Glutamatergic neuron (in vitro differentiated cells): Measurements from ENCODE around the gene ARHGAP31. TPM values are rescaled to one million over a fixed set of nuclear protein-coding genes. Genes with fewer than 3 reads are reported as not detected.

ENCODE experiments used
- DNase-seq: peaks from one replicate; pipeline ENCODE4 v3.0.0; 2022
- H3K27ac Mint-ChIP-seq: one replicate; pipeline ENCODE4 v1.8.0; 2020; ENCODE audit warnings: mild to moderate bottlenecking, mixed read lengths, inconsistent platforms; ENCODE audit not compliant: unreplicated experiment
- H3K27me3 Mint-ChIP-seq: one replicate; pipeline ENCODE4 v1.8.0; 2020; ENCODE audit warnings: mild to moderate bottlenecking, moderate library complexity, mixed read lengths, inconsistent platforms; ENCODE audit not compliant: unreplicated experiment
- H3K36me3 Mint-ChIP-seq: one replicate; pipeline ENCODE4 v1.8.0; 2020; ENCODE audit warnings: mild to moderate bottlenecking, mixed read lengths, inconsistent platforms; ENCODE audit not compliant: unreplicated experiment
- H3K4me1 Mint-ChIP-seq: one replicate; pipeline ENCODE4 v1.8.0; 2020; ENCODE audit warnings: mild to moderate bottlenecking, low read depth, mixed read lengths, inconsistent platforms; ENCODE audit not compliant: unreplicated experiment
- H3K4me3 Mint-ChIP-seq: one replicate; pipeline ENCODE4 v1.8.0; 2020; ENCODE audit warnings: mild to moderate bottlenecking, mixed read lengths, inconsistent platforms; ENCODE audit not compliant: unreplicated experiment
- H3K9me3 Mint-ChIP-seq: one replicate; pipeline ENCODE4 v1.8.0; 2020; ENCODE audit warnings: mild to moderate bottlenecking, moderate library complexity, mixed read lengths, inconsistent platforms; ENCODE audit not compliant: unreplicated experiment
- total RNA-seq: library from RNA; stranded (reverse); fragmentation: NEBNext Ultra II Directional; extraction: Animal tissue kit (Norgen Biotek cat#: 25700); gene quantifications from one replicate; pipeline ENCODE4 v1.2.1, GENCODE V29; 2021; ENCODE audit not compliant: unreplicated experiment
- TF ChIP-seq, protein P1 (sequence below): fragments of 200-600 bp; sonication (generic); IDR thresholded peaks from one replicate; pipeline ENCODE4 v1.5.0; 2021; ENCODE audit not compliant: partially characterized antibody, unreplicated experiment

ARHGAP31 gene
- total RNA-seq, 1 donor from 2014 or later: 0.20 TPM

DNA sequence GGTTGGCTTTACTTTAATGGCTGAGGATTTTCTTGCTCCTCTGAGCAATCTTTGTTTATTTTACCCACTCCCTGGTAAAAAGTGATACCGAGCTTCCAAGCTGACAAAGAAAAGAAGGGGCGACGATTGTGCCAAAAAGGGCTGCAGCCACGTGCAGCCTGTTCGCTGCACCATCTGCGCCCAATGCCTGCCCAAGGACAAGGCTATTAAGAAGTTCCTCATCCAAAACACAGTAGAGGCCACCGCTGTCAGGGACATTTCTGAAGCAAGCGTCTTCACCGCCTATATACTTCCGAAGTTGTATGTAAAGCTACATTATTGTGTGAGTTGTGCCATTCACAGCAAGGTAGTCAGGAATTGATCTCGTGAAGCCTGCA lies 4.4 kb downstream of the ARHGAP31 start:
- Mint-ChIP-seq H3K36me3 (no peaks in the 10 kb centered on the region), H3K4me1 (peaks cover 1% of the 10 kb centered on the region), H3K27ac (no peak overlapping the region), H3K4me3 (no peak overlapping the region), H3K27me3 (peaks cover 2% of the 10 kb centered on the region), H3K9me3 (peaks cover 2% of the 10 kb centered on the region)
- no peak for DNase-seq
- TF ChIP-seq, protein P1, sequence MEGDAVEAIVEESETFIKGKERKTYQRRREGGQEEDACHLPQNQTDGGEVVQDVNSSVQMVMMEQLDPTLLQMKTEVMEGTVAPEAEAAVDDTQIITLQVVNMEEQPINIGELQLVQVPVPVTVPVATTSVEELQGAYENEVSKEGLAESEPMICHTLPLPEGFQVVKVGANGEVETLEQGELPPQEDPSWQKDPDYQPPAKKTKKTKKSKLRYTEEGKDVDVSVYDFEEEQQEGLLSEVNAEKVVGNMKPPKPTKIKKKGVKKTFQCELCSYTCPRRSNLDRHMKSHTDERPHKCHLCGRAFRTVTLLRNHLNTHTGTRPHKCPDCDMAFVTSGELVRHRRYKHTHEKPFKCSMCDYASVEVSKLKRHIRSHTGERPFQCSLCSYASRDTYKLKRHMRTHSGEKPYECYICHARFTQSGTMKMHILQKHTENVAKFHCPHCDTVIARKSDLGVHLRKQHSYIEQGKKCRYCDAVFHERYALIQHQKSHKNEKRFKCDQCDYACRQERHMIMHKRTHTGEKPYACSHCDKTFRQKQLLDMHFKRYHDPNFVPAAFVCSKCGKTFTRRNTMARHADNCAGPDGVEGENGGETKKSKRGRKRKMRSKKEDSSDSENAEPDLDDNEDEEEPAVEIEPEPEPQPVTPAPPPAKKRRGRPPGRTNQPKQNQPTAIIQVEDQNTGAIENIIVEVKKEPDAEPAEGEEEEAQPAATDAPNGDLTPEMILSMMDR: no peak

DNA sequence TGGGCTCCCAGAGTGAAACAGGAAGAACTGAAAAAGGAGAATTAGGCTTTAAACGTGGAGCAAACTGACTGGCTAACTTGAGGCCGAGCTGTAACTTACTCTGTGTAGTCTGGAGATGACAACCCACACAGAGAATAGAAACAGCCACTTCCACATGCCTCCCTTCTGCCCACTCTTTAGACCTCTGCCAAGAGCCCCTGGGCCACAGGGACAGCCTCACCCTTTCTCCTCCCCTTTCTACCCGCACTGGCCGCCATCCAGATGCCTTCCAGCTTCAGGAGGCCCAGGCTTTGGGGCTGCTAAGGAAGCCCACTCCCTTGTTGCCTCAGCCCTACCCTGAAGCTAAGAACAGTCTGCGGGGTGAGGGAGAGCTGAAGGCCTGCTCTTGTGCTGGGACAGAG lies 6.8 kb downstream of the ARHGAP31 start:
- DNase-seq: no peak

DNA sequence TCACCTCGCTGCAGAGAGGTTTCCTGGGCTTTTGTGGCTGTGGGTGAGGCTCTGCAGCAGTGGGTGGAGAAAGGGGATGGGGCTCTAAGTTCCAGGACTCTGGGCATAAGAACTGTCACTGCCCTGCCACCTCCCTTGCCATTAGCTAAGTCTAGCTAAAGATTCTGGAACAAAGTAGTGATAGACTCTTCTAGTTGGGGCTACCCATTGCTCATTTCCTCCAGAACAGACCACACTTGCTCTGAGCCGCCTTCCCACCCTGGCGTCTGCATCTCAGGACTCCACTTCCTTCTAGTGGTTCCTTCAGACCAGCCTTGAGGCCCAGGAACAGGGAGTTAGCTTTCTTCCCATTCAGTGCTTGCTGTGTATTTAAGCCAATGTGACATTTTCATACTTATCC lies 7.5 kb downstream of the ARHGAP31 start:
- TF ChIP-seq, protein P1: no peak
- Mint-ChIP-seq H3K27ac (no peak overlapping the region), H3K4me1 (peaks cover 4% of the 10 kb centered on the region), H3K36me3 (no peaks in the 10 kb centered on the region), H3K27me3 (no peaks in the 10 kb centered on the region), H3K4me3 (no peak overlapping the region), H3K9me3 (peaks cover under 1% of the 10 kb centered on the region)
- DNase-seq: no peak

More for the DNA sequence above, 6.8 kb downstream of the ARHGAP31 start:
- TF ChIP-seq, protein P1: no peak
- H3K9me3 Mint-ChIP-seq: no peaks in the 10 kb centered on the region
- no peaks in the 10 kb centered on the region for H3K27me3 Mint-ChIP-seq
- H3K4me3 Mint-ChIP-seq: no peak overlapping the region
- H3K27ac Mint-ChIP-seq: no peak overlapping the region
- no peaks in the 10 kb centered on the region for H3K36me3 Mint-ChIP-seq
- H3K4me1 Mint-ChIP-seq: peaks cover 4% of the 10 kb centered on the region

DNA sequence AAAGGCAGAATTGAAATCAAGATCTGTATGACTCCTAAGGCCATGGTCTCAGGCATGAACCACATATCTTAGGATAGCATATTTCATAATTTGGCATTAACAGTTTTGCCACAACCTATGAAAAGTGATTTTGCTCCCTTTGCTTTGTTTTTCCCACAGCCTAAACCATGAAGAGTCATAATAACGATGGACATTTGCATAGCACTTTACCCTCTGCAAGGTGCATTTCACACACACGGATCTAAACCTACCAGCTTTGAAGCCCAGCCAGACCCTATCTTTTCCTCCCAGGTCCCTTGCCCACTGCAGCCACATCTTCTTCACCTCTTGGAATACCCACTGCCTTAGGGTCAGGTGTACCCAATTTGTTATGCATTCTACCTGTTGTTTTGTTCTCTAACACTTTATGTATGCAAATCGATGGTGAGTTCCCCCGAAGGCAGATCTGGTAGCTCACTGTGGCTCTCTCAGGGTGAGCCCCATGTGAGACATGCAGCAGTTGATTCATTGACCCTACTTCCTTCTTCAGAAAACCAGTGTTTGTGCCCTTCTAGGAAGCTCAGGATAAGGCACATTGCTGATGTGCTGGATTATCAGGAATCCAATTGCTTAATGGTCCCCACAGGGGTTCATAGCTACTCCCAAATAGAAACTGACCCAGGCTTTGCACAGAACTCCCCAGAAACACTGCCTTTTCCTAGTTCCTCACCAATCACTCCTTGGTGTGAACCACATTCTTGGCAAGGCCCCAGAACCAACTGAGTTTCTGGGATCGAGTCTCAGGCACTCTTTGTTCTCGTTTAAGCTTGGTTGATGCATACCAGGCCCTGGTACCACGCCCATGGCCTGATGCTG lies 8.7 kb downstream of the ARHGAP31 start:
- TF ChIP-seq, protein P1: no peak
- Mint-ChIP-seq H3K36me3 (no peaks in the 10 kb centered on the region), H3K27me3 (no peaks in the 10 kb centered on the region), H3K4me1 (peaks cover 4% of the 10 kb centered on the region), H3K27ac (no peak overlapping the region), H3K4me3 (no peak overlapping the region), H3K9me3 (peaks cover 2% of the 10 kb centered on the region)
- no peak for DNase-seq

DNA sequence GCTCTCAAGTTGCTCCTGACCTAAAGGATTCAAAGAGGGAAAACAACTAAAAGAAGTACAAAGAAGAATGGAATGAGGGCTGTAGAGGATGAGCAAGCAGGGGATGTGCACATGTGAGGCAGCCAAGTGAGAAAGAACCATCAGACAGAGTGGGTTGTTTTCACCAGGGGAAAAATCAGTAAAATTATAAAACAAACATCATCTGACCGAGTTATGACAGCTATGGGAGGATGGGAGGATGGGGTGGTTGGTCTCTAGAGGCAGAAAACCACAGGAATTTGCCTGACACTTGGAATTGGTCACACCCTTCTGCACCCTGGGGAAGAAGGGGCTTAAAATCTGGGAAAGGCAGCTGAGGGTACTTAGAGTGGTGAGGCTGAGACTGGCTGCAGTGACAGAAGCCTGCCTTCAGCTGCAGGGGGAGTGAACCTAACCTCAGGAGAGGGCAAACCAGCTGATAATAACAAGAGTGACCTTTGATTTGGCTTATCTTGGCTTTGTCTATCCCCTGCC lies 10.1 kb downstream of the ARHGAP31 start:
- Mint-ChIP-seq H3K4me3 (no peak overlapping the region), H3K4me1 (peaks cover 4% of the 10 kb centered on the region), H3K36me3 (no peaks in the 10 kb centered on the region), H3K27me3 (no peaks in the 10 kb centered on the region), H3K9me3 (peaks cover 2% of the 10 kb centered on the region), H3K27ac (no peak overlapping the region)
- TF ChIP-seq, protein P1: no peak
- no peak for DNase-seq
